ENCODE results near the gene PDE11A.

PDE11A gene

GRCh38 chr2:177669625-177670330 lies 402.8 kb downstream of the PDE11A start:
- TF ChIP-seq ZFX (IDR thresholded peaks at IDR 0.05; ENCODE audit: borderline replicate concordance) (no peak), CTCF (IDR thresholded peaks at IDR 0.05) (no peak)
- no peak overlapping the region for H3K27ac ChIP-seq

GRCh38 chr2:177669201-177669600 lies 403.4 kb downstream of the PDE11A start:
- H3K27ac ChIP-seq: no peak overlapping the region
- TF ChIP-seq ZFX (IDR thresholded peaks at IDR 0.05; ENCODE audit: borderline replicate concordance) (no peak), CTCF (IDR thresholded peaks at IDR 0.05) (no peak)

GRCh38 chr2:177668617-177669016 lies 404.0 kb downstream of the PDE11A start:
- TF ChIP-seq CTCF (IDR thresholded peaks at IDR 0.05): no peak
- TF ChIP-seq ZFX (IDR thresholded peaks at IDR 0.05; ENCODE audit: borderline replicate concordance): no peak
- H3K27ac ChIP-seq: no peak overlapping the region

GRCh38 chr2:177667626-177668025 lies 405.0 kb downstream of the PDE11A start:
- no peak for TF ChIP-seq CTCF (IDR thresholded peaks at IDR 0.05)
- no peak for TF ChIP-seq ZFX (IDR thresholded peaks at IDR 0.05; ENCODE audit: borderline replicate concordance)
- H3K27ac ChIP-seq: no peak overlapping the region

- TF ChIP-seq CTCF (IDR thresholded peaks at IDR 0.05) (no peak), ZFX (IDR thresholded peaks at IDR 0.05; ENCODE audit: borderline replicate concordance) (no peak)
- H3K27ac ChIP-seq: no peak overlapping the region
Observed at GRCh38 chr2:177666408-177666807, 406.2 kb downstream of the PDE11A start.

- H3K27ac ChIP-seq: no peak overlapping the region
- no peak for TF ChIP-seq ZFX (IDR thresholded peaks at IDR 0.05; ENCODE audit: borderline replicate concordance)
- no peak for TF ChIP-seq CTCF (IDR thresholded peaks at IDR 0.05)
Observed at GRCh38 chr2:177665948-177666347, 406.6 kb downstream of the PDE11A start.

GRCh38 chr2:177665328-177665727 lies 407.2 kb downstream of the PDE11A start:
- TF ChIP-seq CTCF (IDR thresholded peaks at IDR 0.05) (no peak), ZFX (IDR thresholded peaks at IDR 0.05; ENCODE audit: borderline replicate concordance) (no peak)
- H3K27ac ChIP-seq: no peak overlapping the region
